ENCODE measurements around the gene SYT5.
"Not testable (repeated sequence)": the region's sequence is repeated elsewhere in the genome, so short reads cannot be mapped to it uniquely, and the experiment has no call there.

Gene SYT5

GRCh38 chr19:55206664-55207500 lies 26.8 kb upstream of the SYT5 start:
- DNase-seq = peak; percentile 29

- DNase-seq = not testable (repeated sequence)
These were observed 22.1 kb upstream of the SYT5 start for GRCh38 chr19:55202199-55202598.

GRCh38 chr19:55199620-55200204 lies 19.6 kb upstream of the SYT5 start:
- no peak for DNase-seq

- no peak for DNase-seq
These were observed 18.6 kb upstream of the SYT5 start for GRCh38 chr19:55198651-55199050.

- no peak for DNase-seq
These were observed 17.4 kb upstream of the SYT5 start for GRCh38 chr19:55197528-55197927.

GRCh38 chr19:55196803-55197202 lies 16.7 kb upstream of the SYT5 start:
- DNase-seq = no peak

- DNase-seq = no peak
These were observed 13.4 kb upstream of the SYT5 start for GRCh38 chr19:55193481-55193880.

- DNase-seq = no peak
These were observed 9.3 kb upstream of the SYT5 start for GRCh38 chr19:55189403-55189835.

GRCh38 chr19:55188625-55189024 lies 8.5 kb upstream of the SYT5 start:
- no peak for DNase-seq

- DNase-seq = no peak
These were observed 6.0 kb upstream of the SYT5 start for GRCh38 chr19:55186080-55186479.

GRCh38 chr19:55181740-55182139 lies 1.7 kb upstream of the SYT5 start:
- no peak for DNase-seq

- peak; percentile 92 for DNase-seq
These were observed 1.1 kb downstream of the SYT5 start for GRCh38 chr19:55178781-55179599.

- DNase-seq = no peak
These were observed 4.0 kb downstream of the SYT5 start for GRCh38 chr19:55176076-55176475.

GRCh38 chr19:55175117-55175867 lies 4.8 kb downstream of the SYT5 start:
- DNase-seq = no peak

- DNase-seq = no peak
These were observed 5.5 kb downstream of the SYT5 start for GRCh38 chr19:55174425-55175116.

GRCh38 chr19:55173714-55174409 lies 6.2 kb downstream of the SYT5 start:
- DNase-seq = no peak

GRCh38 chr19:55173186-55173713 lies 6.8 kb downstream of the SYT5 start:
- no peak for DNase-seq

GRCh38 chr19:55172741-55173140 lies 7.3 kb downstream of the SYT5 start:
- DNase-seq = no peak

GRCh38 chr19:55172318-55172717 lies 7.8 kb downstream of the SYT5 start:
- DNase-seq = not testable (repeated sequence)

GRCh38 chr19:55171440-55171839 lies 8.6 kb downstream of the SYT5 start:
- DNase-seq = no peak

GRCh38 chr19:55169136-55169535 lies 11.0 kb downstream of the SYT5 start:
- no peak for DNase-seq
